GM18526 (cell line): ENCODE results near the gene THAP12.

Experiments used
- POLR2A ChIP-seq: IDR thresholded peaks from 3 replicates; pipeline ENCODE4 v1.6.1; 2011; ENCODE audit not compliant: insufficient read length; ENCODE audit errors: extremely low read depth

THAP12 gene

GRCh38 chr11:76391811-76392475 lies 11.0 kb upstream of the THAP12 start:
- TF ChIP-seq POLR2A, result no peak

GRCh38 chr11:76391021-76391420 lies 10.1 kb upstream of the THAP12 start:
- no peak for TF ChIP-seq POLR2A

- TF ChIP-seq POLR2A, result no peak
These were observed 7.5 kb upstream of the THAP12 start for GRCh38 chr11:76388408-76388807.

- no peak for TF ChIP-seq POLR2A
These were observed 5.0 kb upstream of the THAP12 start for GRCh38 chr11:76385903-76386302.

GRCh38 chr11:76382209-76382608 lies 1.3 kb upstream of the THAP12 start:
- no peak for TF ChIP-seq POLR2A

GRCh38 chr11:76380159-76380976 lies 564 bp downstream of the THAP12 start:
- no peak for TF ChIP-seq POLR2A

- TF ChIP-seq POLR2A, result no peak
These were observed 1.1 kb downstream of the THAP12 start for GRCh38 chr11:76379807-76380158.

GRCh38 chr11:76376746-76377558 lies 4.0 kb downstream of the THAP12 start:
- no peak for TF ChIP-seq POLR2A

GRCh38 chr11:76371170-76371569 lies 9.8 kb downstream of the THAP12 start:
- TF ChIP-seq POLR2A, result no peak

GRCh38 chr11:76369406-76369805 lies 11.5 kb downstream of the THAP12 start:
- no peak for TF ChIP-seq POLR2A

- TF ChIP-seq POLR2A, result no peak
These were observed 12.4 kb downstream of the THAP12 start for GRCh38 chr11:76368490-76368889.

GRCh38 chr11:76365038-76365679 lies 15.8 kb downstream of the THAP12 start:
- no peak for TF ChIP-seq POLR2A

- TF ChIP-seq POLR2A, result no peak
These were observed 18.2 kb downstream of the THAP12 start for GRCh38 chr11:76362716-76363115.

- no peak for TF ChIP-seq POLR2A
These were observed 19.2 kb downstream of the THAP12 start for GRCh38 chr11:76361776-76362175.

GRCh38 chr11:76361374-76361773 lies 19.6 kb downstream of the THAP12 start:
- no peak for TF ChIP-seq POLR2A
